ENCODE data around the gene GNPDA1. TPM values are rescaled to one million over a fixed set of nuclear protein-coding genes. Genes with fewer than 3 reads are reported as not detected.
"Not testable (repeated sequence)": the region's sequence is repeated elsewhere in the genome, so short reads cannot be mapped to it uniquely, and the experiment has no call there.

Gene GNPDA1
- 10 to 100 TPM; 61.5 to 68.6 (median 66.7) TPM for polyA plus RNA-seq (ENCODE audit: insufficient read length in 3 of 3)

DNA sequence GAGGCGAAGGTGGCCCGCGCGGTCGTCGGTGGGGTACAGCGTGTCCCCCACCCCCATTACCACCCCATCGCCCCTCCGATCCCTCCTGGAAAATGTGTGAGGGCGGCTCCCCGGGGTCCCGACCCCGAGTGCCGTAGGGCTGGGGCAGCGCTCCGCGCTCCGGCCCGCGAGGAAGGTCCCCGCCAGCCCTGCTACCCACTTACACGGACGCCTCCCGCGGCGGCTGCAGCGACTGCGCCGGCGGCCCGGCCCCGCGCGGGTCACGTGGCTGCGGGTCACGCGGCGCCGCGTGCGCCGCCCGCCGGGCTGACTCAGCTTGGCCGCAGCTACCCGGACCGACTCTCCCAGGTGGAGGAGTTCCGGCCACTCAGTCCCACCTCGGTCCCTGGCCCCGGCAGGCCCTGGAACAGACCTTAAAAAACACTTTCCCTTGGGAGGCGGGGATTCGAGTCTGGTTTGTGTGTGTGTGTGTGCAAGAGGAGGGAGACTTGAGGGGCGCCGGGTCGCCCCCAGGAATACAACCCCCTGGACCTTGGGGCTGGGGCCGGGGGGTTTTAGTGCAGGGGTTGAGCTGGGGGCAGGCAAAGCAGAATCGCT lies at the start of gene GNPDA1:
GNPDA1 (minus strand) TSS at position 236 of the 597 bp plus-strand sequence. CDS start 992 bp downstream, outside the sequence.
- DNase-seq (ENCODE audit: low read depth in 3 of 3, low spot score in 2 of 3), result peak in 2 of 3 donors; percentile 56 to 57

DNA sequence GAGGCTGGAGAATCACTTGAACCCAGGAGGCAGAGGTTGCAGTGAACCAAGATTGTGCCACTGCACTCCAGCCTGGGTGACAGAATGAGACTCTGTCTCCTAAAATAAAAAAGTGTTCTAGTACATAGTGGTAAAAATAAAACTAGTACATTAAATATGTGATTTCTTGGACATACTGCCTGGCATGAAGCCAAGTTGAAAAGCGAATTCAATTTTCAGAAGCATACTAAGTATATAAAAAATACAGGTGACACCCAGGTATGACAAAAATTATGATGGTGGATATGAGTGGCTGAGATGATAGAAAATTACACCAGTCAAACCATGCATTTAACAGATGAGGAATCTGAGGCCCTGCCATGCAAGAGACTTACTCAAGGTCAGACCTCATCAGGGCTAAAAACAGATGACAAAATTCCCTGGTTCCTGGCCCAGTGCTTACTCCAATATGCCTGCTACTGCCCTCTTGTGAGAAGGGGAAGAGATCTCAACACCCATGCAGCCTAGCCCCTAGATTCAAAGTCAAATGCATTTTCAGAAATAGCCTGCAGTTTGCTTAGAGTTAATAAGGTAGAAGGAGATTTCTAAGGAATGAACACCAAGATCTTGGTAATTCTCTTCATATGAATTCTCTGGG lies 46.6 kb upstream of the GNPDA1 start:
- DNase-seq (ENCODE audit: low read depth in 3 of 3, low spot score in 2 of 3), result no peak

DNA sequence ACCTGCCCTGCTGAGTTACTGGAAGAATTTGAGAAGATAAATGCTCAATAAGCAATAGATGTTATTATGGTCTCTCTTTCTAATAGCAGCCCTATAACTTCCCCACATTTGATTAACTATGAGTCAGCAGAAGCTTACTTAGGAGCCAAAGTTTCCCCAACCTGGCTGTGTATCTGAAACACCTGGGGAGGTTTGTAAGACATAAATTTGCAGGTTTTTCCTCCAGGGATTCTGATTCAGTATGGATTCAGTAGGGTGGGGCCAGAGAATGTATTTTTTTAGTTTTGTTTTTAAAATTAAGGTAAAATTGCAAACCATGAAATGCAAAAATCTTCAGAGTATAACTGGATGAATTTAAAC lies 44.9 kb upstream of the GNPDA1 start:
- no peak for DNase-seq (ENCODE audit: low read depth in 3 of 3, low spot score in 2 of 3)

DNA sequence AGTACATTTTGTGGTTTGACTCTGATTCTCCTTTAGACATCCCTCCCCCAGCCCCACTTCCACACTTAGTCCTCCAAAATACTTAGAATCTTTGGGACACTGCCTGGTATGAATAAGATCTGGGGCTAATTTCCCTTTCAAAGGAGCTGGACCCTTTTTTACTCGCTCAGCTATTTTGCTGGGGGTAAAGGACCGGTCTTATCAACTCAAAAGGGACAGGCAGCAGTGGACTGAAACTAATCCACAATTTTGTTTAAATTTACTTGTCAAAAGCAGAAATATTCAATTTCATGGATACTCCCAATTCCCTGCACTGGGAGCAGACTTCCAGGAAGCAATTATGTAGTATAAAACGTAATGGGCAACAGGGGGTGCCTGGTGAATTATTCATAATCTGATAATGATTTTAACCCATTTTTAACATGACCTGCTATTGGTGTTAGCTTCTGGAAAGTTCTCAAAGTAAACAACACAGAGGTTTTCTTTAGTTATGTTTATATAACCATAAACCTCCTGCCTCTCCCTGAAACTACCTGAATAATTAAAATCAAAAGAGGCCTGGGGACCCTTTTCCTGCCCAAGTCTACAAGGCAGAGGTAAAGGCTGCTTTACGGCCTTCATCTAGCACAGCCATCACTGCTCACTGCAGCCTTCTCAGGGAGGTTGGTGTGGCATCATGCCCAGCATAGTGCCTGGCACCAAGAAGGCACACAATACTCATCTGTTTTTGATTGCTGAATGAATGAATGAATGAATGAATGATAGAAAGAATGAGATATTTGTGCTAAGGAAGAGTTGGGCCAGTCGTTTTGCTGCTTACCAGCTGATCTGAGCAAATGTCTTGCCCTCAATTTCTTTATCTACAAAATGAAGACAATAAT lies 44.2 kb upstream of the GNPDA1 start:
- DNase-seq (ENCODE audit: low read depth in 3 of 3, low spot score in 2 of 3), result no peak

DNA sequence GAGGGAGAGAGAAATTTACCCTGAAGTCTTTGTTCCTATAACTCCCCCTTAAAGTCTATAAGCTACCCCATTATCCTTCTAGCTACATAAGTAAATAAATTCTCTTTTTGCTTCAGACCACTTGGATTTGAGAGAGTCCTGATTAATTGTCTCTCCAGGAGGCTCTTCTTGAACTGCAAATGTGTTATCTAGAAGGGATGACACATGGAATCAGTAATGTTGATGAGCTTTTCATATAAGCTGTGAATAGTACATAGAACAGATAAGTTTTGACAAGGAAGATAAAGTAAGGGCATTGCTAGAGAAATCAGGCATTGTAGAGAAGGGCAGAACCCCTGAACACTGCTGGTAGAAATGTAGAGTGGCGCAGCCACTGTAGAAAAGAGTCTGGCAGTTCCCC lies 42.5 kb upstream of the GNPDA1 start:
- DNase-seq (ENCODE audit: low read depth in 3 of 3, low spot score in 2 of 3), result no peak

DNA sequence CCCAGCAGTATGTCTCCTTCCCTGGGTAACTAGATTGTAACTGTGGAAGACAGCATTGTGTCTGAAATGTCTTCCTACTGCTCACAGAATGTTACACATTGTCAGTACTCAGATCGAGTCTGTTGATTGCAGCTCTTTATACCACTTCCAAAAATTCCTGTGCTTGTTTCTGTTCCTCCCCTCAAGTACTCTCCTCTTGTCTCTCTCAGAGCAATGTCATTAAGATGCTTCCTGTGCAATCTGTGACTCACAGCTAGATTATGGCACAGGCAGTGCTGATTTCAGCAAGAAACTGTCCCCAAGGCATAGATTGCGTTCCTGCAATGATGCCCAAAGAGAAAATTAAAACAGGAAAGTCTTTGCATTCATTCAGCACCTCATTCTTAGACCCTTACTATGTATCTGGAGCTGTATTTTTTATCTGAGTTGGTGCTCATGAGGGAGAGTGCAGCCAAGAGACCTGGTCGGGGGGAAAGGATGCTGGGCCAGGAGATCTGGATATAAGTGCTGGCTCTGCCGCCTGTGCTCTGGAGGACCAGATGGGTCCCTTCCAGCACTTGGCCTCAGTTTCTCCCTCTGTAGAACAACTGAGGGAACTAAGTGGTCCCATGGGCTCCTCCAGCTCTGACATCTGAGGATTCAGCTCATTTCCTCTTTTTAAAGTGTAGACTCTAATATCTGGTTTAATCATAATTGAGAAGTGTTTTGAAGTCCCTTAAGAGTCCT lies 40.8 kb upstream of the GNPDA1 start:
- no peak for DNase-seq (ENCODE audit: low read depth in 3 of 3, low spot score in 2 of 3)

DNA sequence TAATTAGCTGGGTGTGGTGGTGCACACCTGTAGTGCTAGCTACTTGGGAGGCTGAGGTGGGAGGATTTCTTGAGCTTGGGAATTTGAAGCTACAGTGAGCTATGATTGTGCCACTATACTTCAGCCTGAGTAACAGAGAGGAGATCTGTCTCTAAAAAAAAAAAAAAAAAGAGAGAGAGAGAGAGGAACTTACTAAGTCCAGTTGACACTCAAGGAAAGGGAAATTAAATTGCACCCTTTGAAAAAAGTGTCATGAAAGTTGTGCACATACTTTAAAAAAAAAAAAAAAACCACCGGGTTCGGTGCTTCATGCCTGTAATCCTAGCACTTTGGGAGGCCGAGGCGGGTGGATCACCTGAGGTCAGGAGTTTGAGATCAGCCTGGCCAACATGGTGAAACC lies 39.2 kb upstream of the GNPDA1 start:
- DNase-seq (ENCODE audit: low read depth in 3 of 3, low spot score in 2 of 3), result not testable (repeated sequence)

DNA sequence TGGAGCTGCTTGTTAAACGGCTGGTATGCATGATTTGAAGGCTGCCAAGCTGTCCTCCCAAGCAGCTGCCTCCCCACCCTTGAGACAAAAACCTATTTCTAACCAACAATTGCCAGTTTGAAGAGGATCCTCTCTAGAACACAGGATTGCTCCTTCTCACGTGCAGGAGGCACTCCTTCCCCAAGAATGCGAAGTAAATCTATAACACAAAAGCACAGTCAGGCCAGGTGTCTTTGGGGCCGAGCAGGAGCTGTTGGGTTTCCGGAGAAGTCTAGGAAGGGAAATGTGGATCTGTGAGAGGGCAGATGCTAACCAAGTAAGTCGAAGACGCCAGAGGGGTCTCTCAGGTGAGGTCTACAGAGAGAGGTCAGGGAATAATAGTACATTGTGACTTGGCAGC lies 35.4 kb upstream of the GNPDA1 start:
- DNase-seq (ENCODE audit: low read depth in 3 of 3, low spot score in 2 of 3), result no peak

DNA sequence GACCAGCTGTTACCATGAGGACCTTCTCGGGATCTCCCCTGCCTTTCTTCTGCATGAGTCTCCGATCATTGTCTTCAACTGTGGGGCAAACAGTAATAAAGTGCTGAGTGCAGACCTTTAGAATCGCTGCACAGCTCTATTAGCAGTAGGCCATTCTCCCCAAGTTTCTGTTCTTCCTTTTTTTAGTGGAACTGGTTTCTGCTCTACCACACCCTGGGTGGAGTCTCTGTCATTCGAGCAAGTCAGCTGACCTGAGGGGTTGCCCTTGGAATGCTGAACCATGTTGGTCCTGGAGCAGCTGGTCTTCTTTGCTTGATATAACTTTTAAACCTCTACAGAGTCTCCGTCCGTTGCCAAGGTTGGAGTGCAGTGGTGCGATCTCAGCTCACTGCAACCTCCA lies 33.4 kb upstream of the GNPDA1 start:
- DNase-seq (ENCODE audit: low read depth in 3 of 3, low spot score in 2 of 3), result no peak

DNA sequence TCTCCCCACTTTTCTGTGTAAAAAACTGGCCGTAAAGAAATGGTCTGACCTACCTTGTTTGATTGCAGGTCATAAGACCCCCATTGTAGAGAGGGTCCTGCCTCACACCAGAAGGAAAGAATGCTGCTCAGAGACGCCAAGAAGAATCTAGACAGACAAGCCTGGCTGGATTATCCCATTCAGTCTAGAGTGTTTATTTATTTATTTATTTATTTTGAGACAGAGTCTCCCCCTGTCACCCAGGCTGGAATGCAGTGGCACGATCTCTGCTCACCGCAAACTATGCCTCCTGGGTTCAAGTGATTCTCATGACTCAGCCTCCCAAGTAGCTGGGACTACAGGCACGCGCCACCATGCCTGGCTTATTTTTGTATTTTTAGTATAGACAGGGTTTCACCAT lies 28.1 kb upstream of the GNPDA1 start:
- not testable (repeated sequence) for DNase-seq (ENCODE audit: low read depth in 3 of 3, low spot score in 2 of 3)

DNA sequence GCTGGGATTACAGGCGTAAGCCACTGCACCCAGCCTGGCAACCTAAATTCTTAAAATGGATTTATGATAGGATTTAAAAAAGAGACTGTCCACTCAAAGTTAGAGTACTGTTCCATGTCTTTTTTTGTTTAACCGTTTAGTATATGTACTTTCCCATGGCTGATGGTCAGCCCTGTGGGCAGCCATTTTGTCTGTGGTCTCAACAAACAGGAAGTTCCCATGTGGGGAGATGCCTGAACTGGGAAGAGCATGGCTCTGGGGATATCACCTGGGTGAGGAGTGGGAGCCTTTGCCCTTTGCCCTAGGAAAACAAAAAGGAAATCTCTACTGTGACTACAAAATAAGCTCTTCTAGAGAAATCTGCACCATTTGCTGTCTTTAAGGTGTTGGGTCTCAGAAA lies 27.5 kb upstream of the GNPDA1 start:
- no peak for DNase-seq (ENCODE audit: low read depth in 3 of 3, low spot score in 2 of 3)

DNA sequence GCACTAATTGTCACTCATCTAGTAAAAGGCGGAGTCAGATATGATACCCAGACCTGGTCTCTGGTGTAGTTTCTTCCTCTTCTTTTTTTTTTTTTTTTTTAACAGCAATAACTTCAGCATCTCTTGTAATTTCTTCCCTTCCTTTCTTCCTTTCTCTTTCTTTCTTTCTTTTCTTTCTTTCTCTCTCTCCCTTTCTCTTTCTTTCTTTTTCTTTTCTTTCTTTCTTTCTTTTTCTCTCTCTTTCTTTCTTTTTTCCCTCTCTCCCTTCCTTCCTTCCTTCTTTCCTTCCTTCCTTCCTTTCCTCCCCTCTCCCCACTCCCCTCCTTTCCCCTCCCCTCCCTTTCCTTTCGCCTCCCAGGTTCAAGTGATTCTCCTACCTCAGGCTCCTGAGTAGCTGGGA lies 25.9 kb upstream of the GNPDA1 start:
- DNase-seq (ENCODE audit: low read depth in 3 of 3, low spot score in 2 of 3), result no peak

DNA sequence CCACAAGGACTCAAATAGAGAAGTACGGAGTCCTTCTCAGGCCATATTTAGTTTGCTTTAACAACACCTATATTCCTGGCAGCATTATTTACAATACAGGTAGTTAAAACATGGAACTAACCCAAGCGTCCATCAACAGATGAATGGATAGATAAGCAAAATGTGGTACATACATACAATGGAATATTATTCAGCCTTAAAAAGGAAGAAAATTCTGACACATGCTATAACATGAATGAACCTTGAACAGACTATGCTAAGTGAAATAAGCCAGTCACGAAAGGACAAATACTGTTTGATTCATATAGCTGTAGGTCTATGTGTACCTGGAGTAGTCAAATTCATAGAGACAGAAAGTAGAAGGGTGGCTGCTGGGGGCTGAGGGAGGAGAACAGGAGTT lies 24.8 kb upstream of the GNPDA1 start:
- not testable (repeated sequence) for DNase-seq (ENCODE audit: low read depth in 3 of 3, low spot score in 2 of 3)

DNA sequence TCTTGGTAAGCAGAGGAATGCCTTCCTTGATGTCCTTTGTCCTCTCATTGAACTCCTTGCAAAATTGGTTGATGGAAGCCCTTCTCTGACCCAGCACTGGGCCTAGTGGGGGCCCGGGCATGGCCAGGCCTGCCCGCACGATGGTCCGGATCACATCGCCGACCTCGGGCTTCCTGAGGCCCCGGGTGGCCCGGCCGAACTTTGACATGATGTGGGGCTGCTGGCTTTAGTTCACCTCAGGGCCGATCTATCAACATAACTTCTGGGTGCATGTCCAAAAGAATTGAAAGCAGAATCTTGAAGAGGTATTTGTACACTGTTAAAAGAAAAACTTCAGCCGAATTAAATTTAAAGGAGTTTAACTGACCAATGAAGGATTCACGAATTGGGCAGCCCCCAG lies 24.1 kb upstream of the GNPDA1 start:
- no peak for DNase-seq (ENCODE audit: low read depth in 3 of 3, low spot score in 2 of 3)

DNA sequence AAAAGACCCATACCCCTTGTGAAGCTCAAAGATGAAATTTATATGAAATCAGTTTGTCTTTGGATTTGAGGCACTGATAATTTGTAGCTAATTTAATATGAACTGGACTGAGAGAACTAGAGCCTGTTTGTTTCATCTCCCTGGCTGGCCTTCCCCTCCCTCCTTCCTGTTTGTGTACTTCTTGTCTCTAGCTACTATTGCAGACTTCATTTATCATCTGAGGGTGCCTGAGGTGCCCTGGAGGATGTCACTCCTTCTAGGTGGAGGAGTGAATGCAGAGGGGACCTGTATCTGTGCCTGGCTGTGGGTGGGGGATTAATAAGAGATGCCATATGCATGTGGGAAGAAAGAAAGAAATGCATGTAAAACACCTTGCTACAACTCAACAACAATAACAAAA lies 22.2 kb upstream of the GNPDA1 start:
- DNase-seq (ENCODE audit: low read depth in 3 of 3, low spot score in 2 of 3), result no peak

DNA sequence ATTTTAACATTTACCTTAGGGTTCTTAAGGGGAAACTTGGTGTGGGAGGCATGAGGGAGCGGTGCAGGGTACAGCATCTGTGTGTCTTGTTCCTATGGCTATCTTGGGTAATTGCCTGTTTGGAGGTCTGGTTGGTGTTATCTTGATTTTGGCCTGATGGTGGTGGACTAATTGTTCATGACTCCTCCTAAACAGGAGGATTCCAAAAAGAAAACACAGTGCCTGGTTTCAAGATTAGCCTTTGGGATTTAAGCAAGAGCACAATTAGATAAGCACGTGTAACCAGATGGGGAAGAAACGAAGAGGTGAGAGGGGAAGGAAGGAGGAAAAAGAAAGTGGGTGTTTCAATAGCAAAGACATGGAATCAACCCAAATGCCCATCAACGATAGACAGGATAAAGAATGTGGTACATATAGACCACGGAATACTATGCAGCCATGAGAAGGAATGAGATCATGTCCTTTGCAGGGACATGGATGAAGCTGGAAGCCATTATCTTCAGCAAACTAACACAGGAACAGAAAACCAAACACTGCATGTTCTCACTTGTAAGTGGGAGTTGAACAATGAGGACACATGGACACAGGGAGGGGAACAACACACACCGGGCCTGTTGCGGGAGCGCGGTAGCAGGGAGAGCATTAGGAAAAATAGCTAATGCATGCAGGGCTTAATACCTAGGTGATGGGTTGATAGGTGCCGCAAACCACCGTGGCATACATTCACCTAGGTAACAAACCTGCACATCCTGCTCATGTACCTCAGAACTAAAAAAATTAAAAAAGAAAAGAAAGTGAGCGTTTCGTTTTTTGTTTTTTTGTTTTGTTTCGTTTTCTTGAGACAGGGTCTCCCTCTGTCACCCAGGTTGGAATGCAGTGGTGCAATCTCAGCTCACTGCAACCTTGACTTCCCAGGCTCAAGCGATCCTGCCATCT lies 21.1 kb upstream of the GNPDA1 start:
- DNase-seq (ENCODE audit: low read depth in 3 of 3, low spot score in 2 of 3), result not testable (repeated sequence)

DNA sequence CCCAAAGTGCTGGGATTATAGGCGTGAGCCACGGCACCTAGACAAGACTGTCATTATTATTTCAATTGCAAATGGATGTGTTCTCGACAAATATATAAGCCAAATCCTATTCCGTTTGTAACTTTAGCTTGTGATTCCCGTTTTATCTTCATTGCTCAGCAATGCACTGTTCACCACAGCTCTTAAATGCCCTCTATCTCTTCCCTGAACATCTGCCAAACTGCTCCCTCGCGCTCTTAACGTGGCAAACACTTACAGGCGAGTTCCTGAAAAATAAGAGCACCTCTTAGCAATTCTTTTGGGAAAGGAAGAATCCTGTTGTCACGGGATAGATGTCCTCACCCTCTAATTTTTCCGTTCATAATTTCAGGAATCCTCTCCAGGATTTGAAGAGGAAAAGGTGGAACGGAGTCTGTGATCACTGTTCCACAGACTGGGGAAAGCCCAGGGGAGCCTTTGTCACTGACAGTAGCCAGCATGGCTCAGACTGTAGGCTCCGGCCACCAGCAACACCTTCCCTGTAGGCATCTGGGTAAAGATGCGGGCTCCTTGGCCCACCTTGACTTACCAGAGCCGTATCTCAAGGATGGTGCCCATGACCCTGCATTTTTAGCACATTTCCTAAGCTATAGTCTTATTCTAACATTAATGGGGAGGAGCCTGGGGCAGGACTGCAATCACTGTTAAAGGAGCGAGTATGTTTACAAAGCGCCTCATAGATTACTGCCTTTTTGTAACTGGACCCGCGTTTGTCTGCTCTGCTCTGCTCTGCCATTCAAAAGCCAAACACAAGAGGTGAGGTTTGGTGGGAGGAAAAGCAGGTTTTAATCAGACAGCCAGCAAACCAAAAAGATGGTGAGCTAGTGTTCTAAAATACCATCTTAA lies 20.2 kb upstream of the GNPDA1 start:
- DNase-seq (ENCODE audit: low read depth in 3 of 3, low spot score in 2 of 3), result no peak

DNA sequence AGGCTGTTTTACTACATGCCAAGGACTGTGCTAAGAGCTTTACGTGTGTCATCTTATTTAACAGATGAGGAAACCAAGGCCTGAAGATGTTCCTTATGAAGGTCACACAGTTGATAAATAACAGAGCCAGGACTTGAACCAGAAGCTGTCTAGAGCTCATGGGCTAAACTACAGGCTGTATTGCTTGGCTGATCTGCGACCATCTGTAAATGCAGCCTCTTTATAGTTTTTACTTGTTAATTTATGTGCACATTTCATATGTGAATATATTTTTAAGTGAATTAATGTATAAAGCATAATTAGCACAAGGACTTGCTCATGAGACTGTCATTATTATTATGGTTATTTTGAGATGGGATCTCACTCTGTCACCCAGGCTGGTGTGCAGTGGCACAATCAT lies 19.3 kb upstream of the GNPDA1 start:
- no peak for DNase-seq (ENCODE audit: low read depth in 3 of 3, low spot score in 2 of 3)

DNA sequence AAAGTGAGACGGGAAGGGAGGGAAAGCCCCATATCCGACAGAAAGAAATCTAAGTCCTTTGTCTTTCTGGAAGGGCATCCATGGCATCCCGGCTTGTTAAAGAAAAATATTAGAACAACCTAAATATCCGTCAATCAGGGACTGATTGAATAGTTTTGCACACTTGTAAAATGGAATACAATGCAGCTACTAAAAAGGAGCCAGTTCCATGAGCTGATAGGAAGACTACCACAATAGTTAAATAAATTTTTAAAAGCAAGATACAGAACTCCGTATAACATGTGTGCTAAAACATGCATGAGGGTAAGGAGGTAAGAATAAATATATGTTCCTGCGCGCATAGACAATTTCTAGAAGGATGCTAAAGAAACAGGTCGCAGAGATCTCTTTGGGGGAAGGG lies 12.8 kb upstream of the GNPDA1 start:
- no peak for DNase-seq (ENCODE audit: low read depth in 3 of 3, low spot score in 2 of 3)

All from right renal cortex interstitium (tissue), 3 donors.